Upper lobe of right lung (tissue), 1 donor: ENCODE results near the gene MAP3K2. TPM values are rescaled to one million over a fixed set of nuclear protein-coding genes. Genes with fewer than 3 reads are reported as not detected.

Source experiments
- ATAC-seq: fragments of 200-7000 bp; cut with Tn5 transposase; one replicate; pipeline ENCODE4 v1.9.1; 2020; ENCODE audit warnings: mild to moderate bottlenecking, moderate library complexity
- DNase-seq: peaks from one replicate; pipeline ENCODE4 v3.0.0-alpha.2; 2020
- H3K27ac ChIP-seq: fragments of 200-600 bp; one replicate; pipeline ENCODE4 v1.8.0; 2022
- H3K27me3 ChIP-seq: fragments of 200-600 bp; one replicate; pipeline ENCODE4 v1.8.0; 2022; ENCODE audit warnings: mild to moderate bottlenecking
- H3K36me3 ChIP-seq: fragments of 200-600 bp; one replicate; pipeline ENCODE4 v1.8.0; 2022
- H3K4me1 ChIP-seq: fragments of 200-600 bp; one replicate; pipeline ENCODE4 v1.8.0; 2022
- H3K4me3 ChIP-seq: fragments of 200-600 bp; one replicate; pipeline ENCODE4 v1.8.0; 2022; ENCODE audit warnings: mild to moderate bottlenecking
- H3K9me3 ChIP-seq: fragments of 200-600 bp; one replicate; pipeline ENCODE4 v1.8.0; 2022
- CTCF ChIP-seq: fragments of 200-600 bp; IDR thresholded peaks from one replicate; pipeline ENCODE4 v1.8.0; 2022; ENCODE audit warnings: antibody characterized with exemption
- intact Hi-C: fragments of 100-400 bp; cut with DNase I; formaldehyde crosslinking; loops from one replicate; pipeline ENCODE4 v1.11.0; 2022
- total RNA-seq: library from RNA; stranded (reverse); fragmentation: NEBNext Ultra II Directional; extraction: Animal tissue kit (Norgen Biotek cat#: 25700); gene quantifications from one replicate; pipeline ENCODE4 v1.2.1, GENCODE V29; 2021
- donor health status: DM: no; HTN: yes; CAD: no; lungs with severe emphysema.

MAP3K2 gene
- total RNA-seq, 1 donor from 2014 or later: 71.5 TPM

GRCh38 chr2:127277028-127277427, 110.7 kb downstream of the MAP3K2 start:
- ATAC-seq (no peak), DNase-seq (no peak)
- TF ChIP-seq CTCF: no peak
- Histone ChIP-seq H3K27me3 (no peaks in the 10 kb centered on the region), H3K4me1 (no peaks in the 10 kb centered on the region), H3K4me3 (no peak overlapping the region), H3K36me3 (peaks cover 85% of the 10 kb centered on the region), H3K27ac (no peak overlapping the region), H3K9me3 (no peaks in the 10 kb centered on the region)
- intact Hi-C loops: no loop called here

- H3K27ac ChIP-seq: no peak overlapping the region
- H3K27me3 ChIP-seq: no peaks in the 10 kb centered on the region
- intact Hi-C loops: no loop called here
- DNase-seq: no peak
- H3K36me3 ChIP-seq: peaks cover 92% of the 10 kb centered on the region
- H3K9me3 ChIP-seq: no peaks in the 10 kb centered on the region
- TF ChIP-seq CTCF: no peak
- H3K4me3 ChIP-seq: no peak overlapping the region
- H3K4me1 ChIP-seq: no peaks in the 10 kb centered on the region
- ATAC-seq: no peak
These were observed 112.0 kb downstream of the MAP3K2 start for GRCh38 chr2:127275789-127276188.

GRCh38 chr2:127275356-127275755, 112.4 kb downstream of the MAP3K2 start:
- Histone ChIP-seq H3K27me3 (no peaks in the 10 kb centered on the region), H3K4me3 (no peak overlapping the region), H3K9me3 (no peaks in the 10 kb centered on the region), H3K4me1 (no peaks in the 10 kb centered on the region), H3K36me3 (peaks cover 92% of the 10 kb centered on the region), H3K27ac (no peak overlapping the region)
- no peak for TF ChIP-seq CTCF
- intact Hi-C loops: no loop called here
- ATAC-seq (no peak), DNase-seq (no peak)

GRCh38 chr2:127270663-127271062, 117.1 kb downstream of the MAP3K2 start:
- H3K27ac ChIP-seq: no peak overlapping the region
- no peaks in the 10 kb centered on the region for H3K4me1 ChIP-seq
- no peak for TF ChIP-seq CTCF
- DNase-seq (no peak), ATAC-seq (peak; percentile 32)
- peaks cover 78% of the 10 kb centered on the region for H3K36me3 ChIP-seq
- no peaks in the 10 kb centered on the region for H3K27me3 ChIP-seq
- no peaks in the 10 kb centered on the region for H3K9me3 ChIP-seq
- no peak overlapping the region for H3K4me3 ChIP-seq
- intact Hi-C loops: no loop called here

GRCh38 chr2:127261804-127262406, 125.9 kb downstream of the MAP3K2 start:
- ATAC-seq: no peak
- H3K4me1 ChIP-seq: no peaks in the 10 kb centered on the region
- no peak overlapping the region for H3K27ac ChIP-seq
- no peaks in the 10 kb centered on the region for H3K27me3 ChIP-seq
- H3K36me3 ChIP-seq: peaks cover 54% of the 10 kb centered on the region
- no peak for TF ChIP-seq CTCF
- no peaks in the 10 kb centered on the region for H3K9me3 ChIP-seq
- intact Hi-C loops: no loop called here
- H3K4me3 ChIP-seq: no peak overlapping the region
- DNase-seq: no peak

GRCh38 chr2:127259355-127259754, 128.4 kb downstream of the MAP3K2 start:
- intact Hi-C loops: no loop called here
- ATAC-seq: no peak
- Histone ChIP-seq H3K4me3 (no peak overlapping the region), H3K27ac (no peak overlapping the region), H3K9me3 (no peaks in the 10 kb centered on the region), H3K4me1 (no peaks in the 10 kb centered on the region), H3K36me3 (peaks cover 59% of the 10 kb centered on the region), H3K27me3 (no peaks in the 10 kb centered on the region)
- DNase-seq: no peak
- TF ChIP-seq CTCF: no peak
